ENCODE data around the gene ZNF2.

- TF ChIP-seq EZH2 (IDR thresholded peaks at IDR 0.05; ENCODE audit: borderline replicate concordance, low read depth, low read length, severe bottlenecking), result no peak
- TF ChIP-seq, protein P1, sequence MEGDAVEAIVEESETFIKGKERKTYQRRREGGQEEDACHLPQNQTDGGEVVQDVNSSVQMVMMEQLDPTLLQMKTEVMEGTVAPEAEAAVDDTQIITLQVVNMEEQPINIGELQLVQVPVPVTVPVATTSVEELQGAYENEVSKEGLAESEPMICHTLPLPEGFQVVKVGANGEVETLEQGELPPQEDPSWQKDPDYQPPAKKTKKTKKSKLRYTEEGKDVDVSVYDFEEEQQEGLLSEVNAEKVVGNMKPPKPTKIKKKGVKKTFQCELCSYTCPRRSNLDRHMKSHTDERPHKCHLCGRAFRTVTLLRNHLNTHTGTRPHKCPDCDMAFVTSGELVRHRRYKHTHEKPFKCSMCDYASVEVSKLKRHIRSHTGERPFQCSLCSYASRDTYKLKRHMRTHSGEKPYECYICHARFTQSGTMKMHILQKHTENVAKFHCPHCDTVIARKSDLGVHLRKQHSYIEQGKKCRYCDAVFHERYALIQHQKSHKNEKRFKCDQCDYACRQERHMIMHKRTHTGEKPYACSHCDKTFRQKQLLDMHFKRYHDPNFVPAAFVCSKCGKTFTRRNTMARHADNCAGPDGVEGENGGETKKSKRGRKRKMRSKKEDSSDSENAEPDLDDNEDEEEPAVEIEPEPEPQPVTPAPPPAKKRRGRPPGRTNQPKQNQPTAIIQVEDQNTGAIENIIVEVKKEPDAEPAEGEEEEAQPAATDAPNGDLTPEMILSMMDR (IDR thresholded peaks at IDR 0.05; ENCODE audit: borderline replicate concordance, extremely low read depth, low read length, poor library complexity, severe bottlenecking), result no peak
Observed at GRCh38 chr2:95165371-95166064, at the start of gene ZNF2.
